ENCODE measurements around the gene SULT1C4.

SULT1C4 gene

GRCh38 chr2:108369153-108369552, 8.6 kb upstream of the SULT1C4 start:
- TF ChIP-seq CTCF (IDR thresholded peaks at IDR 0.05; ENCODE audit: control insufficient read depth, extremely low read depth, insufficient read depth): no peak
- no peak for DNase-seq (ENCODE audit: low read depth)
- no peak overlapping the region for H3K4me3 ChIP-seq (ENCODE audit: low read depth, low read length)

GRCh38 chr2:108370080-108370479, 7.7 kb upstream of the SULT1C4 start:
- TF ChIP-seq CTCF (IDR thresholded peaks at IDR 0.05; ENCODE audit: control insufficient read depth, extremely low read depth, insufficient read depth): no peak
- H3K4me3 ChIP-seq (ENCODE audit: low read depth, low read length): no peak overlapping the region
- peak; percentile 53 for DNase-seq (ENCODE audit: low read depth)

GRCh38 chr2:108376774-108377173, 980 bp upstream of the SULT1C4 start:
- no peak for TF ChIP-seq CTCF (IDR thresholded peaks at IDR 0.05; ENCODE audit: control insufficient read depth, extremely low read depth, insufficient read depth)
- DNase-seq (ENCODE audit: low read depth): no peak
- H3K4me3 ChIP-seq (ENCODE audit: low read depth, low read length): no peak overlapping the region

- H3K4me3 ChIP-seq (ENCODE audit: low read depth, low read length): no peak overlapping the region
- TF ChIP-seq CTCF (IDR thresholded peaks at IDR 0.05; ENCODE audit: control insufficient read depth, extremely low read depth, insufficient read depth): no peak
- DNase-seq (ENCODE audit: low read depth): no peak
Measured at GRCh38 chr2:108377401-108377800, 353 bp upstream of the SULT1C4 start.

GRCh38 chr2:108378851-108379250, 1.1 kb downstream of the SULT1C4 start:
- no peak for TF ChIP-seq CTCF (IDR thresholded peaks at IDR 0.05; ENCODE audit: control insufficient read depth, extremely low read depth, insufficient read depth)
- no peak overlapping the region for H3K4me3 ChIP-seq (ENCODE audit: low read depth, low read length)
- DNase-seq (ENCODE audit: low read depth): no peak

GRCh38 chr2:108382196-108382595, 4.4 kb downstream of the SULT1C4 start:
- no peak overlapping the region for H3K4me3 ChIP-seq (ENCODE audit: low read depth, low read length)
- DNase-seq (ENCODE audit: low read depth): no peak
- TF ChIP-seq CTCF (IDR thresholded peaks at IDR 0.05; ENCODE audit: control insufficient read depth, extremely low read depth, insufficient read depth): no peak

- DNase-seq (ENCODE audit: low read depth): no peak
- TF ChIP-seq CTCF (IDR thresholded peaks at IDR 0.05; ENCODE audit: control insufficient read depth, extremely low read depth, insufficient read depth): no peak
- H3K4me3 ChIP-seq (ENCODE audit: low read depth, low read length): no peak overlapping the region
Measured at GRCh38 chr2:108383146-108383830, 5.5 kb downstream of the SULT1C4 start.
